Activated CD4-positive, alpha-beta T cell treated with anti-CD3 and anti-CD28 coated beads, Interleukin-2, amount 50 U/mL, for 4 hours (primary cell): ENCODE data around the gene DLX5.

Experiments used
- DNase-seq, 2 experiments: peaks; one replicate each; pipeline ENCODE4 v3.0.0-alpha.2; 2020

DLX5 gene

GRCh38 chr7:97017192-97018125, 7.2 kb downstream of the DLX5 start:
- no peak for DNase-seq

- DNase-seq, result no peak
These were observed 8.0 kb downstream of the DLX5 start for GRCh38 chr7:97016381-97017191.

- no peak for DNase-seq
These were observed 8.8 kb downstream of the DLX5 start for GRCh38 chr7:97015756-97016380.

- DNase-seq, result no peak
These were observed 9.4 kb downstream of the DLX5 start for GRCh38 chr7:97015279-97015678.

- no peak for DNase-seq
These were observed 10.4 kb downstream of the DLX5 start for GRCh38 chr7:97014145-97014750.

GRCh38 chr7:97013845-97014134, 10.8 kb downstream of the DLX5 start:
- DNase-seq, result no peak

GRCh38 chr7:97013134-97013844, 11.3 kb downstream of the DLX5 start:
- no peak for DNase-seq

GRCh38 chr7:97012365-97013133, 12.1 kb downstream of the DLX5 start:
- no peak for DNase-seq

GRCh38 chr7:97011536-97012364, 12.9 kb downstream of the DLX5 start:
- no peak for DNase-seq

GRCh38 chr7:97011104-97011503, 13.5 kb downstream of the DLX5 start:
- no peak for DNase-seq

- no peak for DNase-seq
These were observed 14.6 kb downstream of the DLX5 start for GRCh38 chr7:97009753-97010732.

GRCh38 chr7:97008275-97008917, 16.2 kb downstream of the DLX5 start:
- DNase-seq, result no peak

- no peak for DNase-seq
These were observed 17.1 kb downstream of the DLX5 start for GRCh38 chr7:97007583-97007861.

- DNase-seq, result no peak
These were observed 17.6 kb downstream of the DLX5 start for GRCh38 chr7:97006816-97007582.

GRCh38 chr7:97006055-97006815, 18.4 kb downstream of the DLX5 start:
- no peak for DNase-seq

GRCh38 chr7:97005183-97006054, 19.2 kb downstream of the DLX5 start, which contains the start of gene DLX6:
DLX6 (plus strand) TSS chr7:97005553; CDS start chr7:97005978, 425 bp downstream.
- DNase-seq, result no peak
